ENCODE results near the gene IL6. TPM values are rescaled to one million over a fixed set of nuclear protein-coding genes. Genes with fewer than 3 reads are reported as not detected.

IL6 gene
- polyA plus RNA-seq, 1 donor (not counting 4 experiments of a cell fraction or from before 2014, with no cell fraction given): 5.0 TPM

DNA sequence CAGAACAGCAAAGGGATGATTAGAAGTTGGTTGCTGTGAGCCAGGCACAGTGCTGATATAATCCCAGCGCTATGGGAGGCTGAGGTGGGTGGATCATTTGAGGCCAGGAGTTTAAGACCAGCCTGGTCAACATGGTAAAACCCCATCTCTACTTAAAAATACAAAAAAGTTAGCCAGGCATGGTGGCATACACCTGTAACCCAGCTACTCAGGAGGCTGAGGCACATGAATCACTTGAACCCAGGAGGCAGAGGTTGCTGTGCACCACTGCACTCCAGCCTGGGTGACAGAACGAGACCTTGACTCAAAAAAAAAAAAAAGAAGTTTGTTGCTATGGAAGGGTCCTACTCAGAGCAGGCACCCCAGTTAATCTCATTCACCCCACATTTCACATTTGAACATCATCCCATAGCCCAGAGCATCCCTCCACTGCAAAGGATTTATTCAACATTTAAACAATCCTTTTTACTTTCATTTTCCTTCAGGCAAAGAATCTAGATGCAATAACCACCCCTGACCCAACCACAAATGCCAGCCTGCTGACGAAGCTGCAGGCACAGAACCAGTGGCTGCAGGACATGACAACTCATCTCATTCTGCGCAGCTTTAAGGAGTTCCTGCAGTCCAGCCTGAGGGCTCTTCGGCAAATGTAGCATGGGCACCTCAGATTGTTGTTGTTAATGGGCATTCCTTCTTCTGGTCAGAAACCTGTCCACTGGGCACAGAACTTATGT, 4.1 kb downstream of the IL6 start:
- Histone ChIP-seq H3K4me3 (ENCODE audit: control insufficient read depth in 2 of 3, extremely low read depth in 1 of 3, insufficient read depth in 2 of 3, low read depth in 1 of 3, low read length in 3 of 3) (peak overlapping the region in 1 of 3 experiments; percentile 30), H3K27ac (ENCODE audit: control insufficient read depth, insufficient read depth, low read length) (no peak overlapping the region), H2AFZ (ENCODE audit: control insufficient read depth, low read length) (no peak overlapping the region), H3K4me2 (ENCODE audit: control insufficient read depth, extremely low read depth, insufficient read depth, low read depth, low read length) (peak overlapping the region; percentile 43), H3K27me3 (ENCODE audit: control insufficient read depth, extremely low read depth, insufficient read depth, low read length) (no peaks in the 10 kb centered on the region), H3K9ac (ENCODE audit: control insufficient read depth, extremely low read depth, insufficient read depth, low read length) (no peak overlapping the region), H3K9me3 (ENCODE audit: control insufficient read depth, low read depth, low read length) (no peaks in the 10 kb centered on the region), H3K4me1 (ENCODE audit: control insufficient read depth, extremely low read depth, insufficient read depth, low read length) (peaks cover 19% of the 10 kb centered on the region), H3K79me2 (ENCODE audit: control insufficient read depth, insufficient read depth, low read length) (no peaks in the 10 kb centered on the region), H3K9me1 (ENCODE audit: control insufficient read depth, extremely low read depth, insufficient read depth, low read length) (no peaks in the 10 kb centered on the region), H4K20me1 (ENCODE audit: control insufficient read depth, extremely low read depth, insufficient read depth, low read length) (no peaks in the 10 kb centered on the region), H3K36me3 (ENCODE audit: control insufficient read depth in 2 of 2, extremely low read depth in 1 of 2, insufficient read depth in 2 of 2, low read length in 2 of 2) (no peaks in the 10 kb centered on the region)
- DNase-seq (ENCODE audit: low read depth, low spot score) (peak; percentile 66), FAIRE-seq (peak; percentile 95)
- TF ChIP-seq, protein P1, sequence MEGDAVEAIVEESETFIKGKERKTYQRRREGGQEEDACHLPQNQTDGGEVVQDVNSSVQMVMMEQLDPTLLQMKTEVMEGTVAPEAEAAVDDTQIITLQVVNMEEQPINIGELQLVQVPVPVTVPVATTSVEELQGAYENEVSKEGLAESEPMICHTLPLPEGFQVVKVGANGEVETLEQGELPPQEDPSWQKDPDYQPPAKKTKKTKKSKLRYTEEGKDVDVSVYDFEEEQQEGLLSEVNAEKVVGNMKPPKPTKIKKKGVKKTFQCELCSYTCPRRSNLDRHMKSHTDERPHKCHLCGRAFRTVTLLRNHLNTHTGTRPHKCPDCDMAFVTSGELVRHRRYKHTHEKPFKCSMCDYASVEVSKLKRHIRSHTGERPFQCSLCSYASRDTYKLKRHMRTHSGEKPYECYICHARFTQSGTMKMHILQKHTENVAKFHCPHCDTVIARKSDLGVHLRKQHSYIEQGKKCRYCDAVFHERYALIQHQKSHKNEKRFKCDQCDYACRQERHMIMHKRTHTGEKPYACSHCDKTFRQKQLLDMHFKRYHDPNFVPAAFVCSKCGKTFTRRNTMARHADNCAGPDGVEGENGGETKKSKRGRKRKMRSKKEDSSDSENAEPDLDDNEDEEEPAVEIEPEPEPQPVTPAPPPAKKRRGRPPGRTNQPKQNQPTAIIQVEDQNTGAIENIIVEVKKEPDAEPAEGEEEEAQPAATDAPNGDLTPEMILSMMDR (optimal IDR thresholded peaks at IDR 0.05 in 1 of 3, IDR thresholded peaks at IDR 0.05 in 1 of 3, conservative IDR thresholded peaks at IDR 0.05 in 1 of 3; ENCODE audit: extremely low read depth in 1 of 3, insufficient read depth in 2 of 3, low read length in 3 of 3): no peak
- no peak for TF ChIP-seq EZH2 (IDR thresholded peaks at IDR 0.05; ENCODE audit: low read length)
- dilution Hi-C loops (cut with MboI; ENCODE audit: extremely low pct_ligation_motif_present, low sequenced_read_pairs): loop anchor here (25.0 kb wide), 1 partner anchor 169 kb away; no protein-coding TSS in a partner anchor

DNA sequence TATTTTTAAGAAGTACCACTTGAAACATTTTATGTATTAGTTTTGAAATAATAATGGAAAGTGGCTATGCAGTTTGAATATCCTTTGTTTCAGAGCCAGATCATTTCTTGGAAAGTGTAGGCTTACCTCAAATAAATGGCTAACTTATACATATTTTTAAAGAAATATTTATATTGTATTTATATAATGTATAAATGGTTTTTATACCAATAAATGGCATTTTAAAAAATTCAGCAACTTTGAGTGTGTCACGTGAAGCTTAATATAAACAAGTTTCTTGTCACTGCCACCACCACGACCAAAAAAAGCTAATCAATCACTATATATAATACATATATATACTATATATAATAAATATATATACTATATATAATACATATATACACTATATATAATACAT, 4.8 kb downstream of the IL6 start:
- no peak for FAIRE-seq
- Histone ChIP-seq H3K4me2 (ENCODE audit: control insufficient read depth, extremely low read depth, insufficient read depth, low read depth, low read length) (no peak overlapping the region), H3K27ac (ENCODE audit: control insufficient read depth, insufficient read depth, low read length) (no peak overlapping the region), H3K4me1 (ENCODE audit: control insufficient read depth, extremely low read depth, insufficient read depth, low read length) (peaks cover 15% of the 10 kb centered on the region), H3K36me3 (ENCODE audit: control insufficient read depth in 2 of 2, extremely low read depth in 1 of 2, insufficient read depth in 2 of 2, low read length in 2 of 2) (no peaks in the 10 kb centered on the region), H4K20me1 (ENCODE audit: control insufficient read depth, extremely low read depth, insufficient read depth, low read length) (no peaks in the 10 kb centered on the region), H3K27me3 (ENCODE audit: control insufficient read depth, extremely low read depth, insufficient read depth, low read length) (no peaks in the 10 kb centered on the region), H3K9ac (ENCODE audit: control insufficient read depth, extremely low read depth, insufficient read depth, low read length) (no peak overlapping the region), H3K4me3 (ENCODE audit: control insufficient read depth in 2 of 3, extremely low read depth in 1 of 3, insufficient read depth in 2 of 3, low read depth in 1 of 3, low read length in 3 of 3) (no peak overlapping the region), H2AFZ (ENCODE audit: control insufficient read depth, low read length) (no peak overlapping the region), H3K79me2 (ENCODE audit: control insufficient read depth, insufficient read depth, low read length) (no peaks in the 10 kb centered on the region), H3K9me1 (ENCODE audit: control insufficient read depth, extremely low read depth, insufficient read depth, low read length) (no peaks in the 10 kb centered on the region), H3K9me3 (ENCODE audit: control insufficient read depth, low read depth, low read length) (no peaks in the 10 kb centered on the region)
- DNase-seq (ENCODE audit: low read depth, low spot score): no peak
- dilution Hi-C loops (cut with MboI; ENCODE audit: extremely low pct_ligation_motif_present, low sequenced_read_pairs): loop anchor here (25.0 kb wide), 1 partner anchor 169 kb away; no protein-coding TSS in a partner anchor
- TF ChIP-seq, protein P1 (optimal IDR thresholded peaks at IDR 0.05 in 1 of 3, IDR thresholded peaks at IDR 0.05 in 1 of 3, conservative IDR thresholded peaks at IDR 0.05 in 1 of 3; ENCODE audit: extremely low read depth in 1 of 3, insufficient read depth in 2 of 3, low read length in 3 of 3): no peak
- no peak for TF ChIP-seq EZH2 (IDR thresholded peaks at IDR 0.05; ENCODE audit: low read length)

Measured in keratinocyte (primary cell).